Hematopoietic multipotent progenitor cell treated with erythropoietin and hydrocortisone succinate and interleukin-3 and kit ligand, for 8 days (in vitro differentiated cells): ENCODE results near the gene GPR176.

Source experiments
- DNase-seq: peaks from one replicate; pipeline ENCODE4 v3.0.0-alpha.2; 2015

The GPR176 gene

GRCh38 chr15:39919748-39920509, at the start of gene GPR176:
GPR176 (minus strand) TSS chr15:39920266; CDS start chr15:39920026, 240 bp downstream.
- peak; percentile 14 for DNase-seq

- DNase-seq = no peak
Measured at GRCh38 chr15:39969002-39969394, 48.9 kb upstream of the GPR176 start.

- no peak for DNase-seq
Measured at GRCh38 chr15:39968273-39969001, 48.4 kb upstream of the GPR176 start.

- DNase-seq = no peak
Measured at GRCh38 chr15:39966521-39966920, 46.5 kb upstream of the GPR176 start.

- DNase-seq = no peak
Measured at GRCh38 chr15:39963786-39964185, 43.7 kb upstream of the GPR176 start.

GRCh38 chr15:39961051-39961450, 41.0 kb upstream of the GPR176 start:
- DNase-seq = no peak

GRCh38 chr15:39960411-39960810, 40.3 kb upstream of the GPR176 start:
- DNase-seq = no peak

- DNase-seq = no peak
Measured at GRCh38 chr15:39959411-39959810, 39.3 kb upstream of the GPR176 start.

- no peak for DNase-seq
Measured at GRCh38 chr15:39957481-39957880, 37.4 kb upstream of the GPR176 start.

GRCh38 chr15:39953521-39953920, 33.5 kb upstream of the GPR176 start:
- DNase-seq = no peak

GRCh38 chr15:39951561-39951960, 31.5 kb upstream of the GPR176 start:
- DNase-seq = no peak

- no peak for DNase-seq
Measured at GRCh38 chr15:39948817-39949216, 28.8 kb upstream of the GPR176 start.

GRCh38 chr15:39947401-39948197, 27.5 kb upstream of the GPR176 start:
- no peak for DNase-seq

GRCh38 chr15:39946862-39947261, 26.8 kb upstream of the GPR176 start:
- no peak for DNase-seq

GRCh38 chr15:39944726-39945125, 24.7 kb upstream of the GPR176 start:
- DNase-seq = no peak

- DNase-seq = no peak
Measured at GRCh38 chr15:39942753-39943150, 22.7 kb upstream of the GPR176 start.

GRCh38 chr15:39942101-39942752, 22.2 kb upstream of the GPR176 start:
- DNase-seq = peak; percentile 18

- no peak for DNase-seq
Measured at GRCh38 chr15:39939487-39940452, 19.7 kb upstream of the GPR176 start.

- no peak for DNase-seq
Measured at GRCh38 chr15:39937696-39938095, 17.6 kb upstream of the GPR176 start.

- no peak for DNase-seq
Measured at GRCh38 chr15:39936681-39937080, 16.6 kb upstream of the GPR176 start.

GRCh38 chr15:39936187-39936586, 16.1 kb upstream of the GPR176 start:
- no peak for DNase-seq

- DNase-seq = no peak
Measured at GRCh38 chr15:39935241-39935640, 15.2 kb upstream of the GPR176 start.
